Measurements from ENCODE around the gene CYP2C18.
"Not testable (repeated sequence)": the region's sequence is repeated elsewhere in the genome, so short reads cannot be mapped to it uniquely, and the experiment has no call there.

The CYP2C18 gene

GRCh38 chr10:94747838-94748237, 64.3 kb downstream of the CYP2C18 start:
- no peak for DNase-seq

DNA sequence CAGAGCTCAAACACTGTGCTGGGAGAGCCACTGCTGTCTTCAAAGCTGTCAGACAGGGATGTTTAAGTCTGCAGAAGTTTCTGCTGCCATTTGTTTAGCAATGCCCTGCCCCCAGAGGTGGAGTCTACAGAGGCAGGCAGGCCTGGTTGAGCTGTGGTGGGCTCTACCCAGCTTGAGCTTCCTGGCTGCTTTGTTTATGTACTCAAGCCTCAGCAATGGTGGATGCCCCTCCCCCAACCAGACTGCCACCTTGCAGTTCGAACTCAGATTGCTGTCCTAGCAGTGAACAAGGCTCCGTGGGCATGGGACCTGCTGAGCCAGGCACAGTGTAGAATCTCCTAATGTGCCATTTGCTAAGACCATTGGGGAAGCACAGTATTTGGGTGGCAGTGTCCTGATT, 74.4 kb downstream of the CYP2C18 start:
- DNase-seq, result no peak

- no peak for DNase-seq
These were observed 77.2 kb downstream of the CYP2C18 start for GRCh38 chr10:94760586-94761178.

- no peak for DNase-seq
These were observed 78.9 kb downstream of the CYP2C18 start, which contains the start of gene CYP2C19 for GRCh38 chr10:94762393-94762792. Gene CYP2C19, plus strand, starts transcription at chr10:94762681. Its CDS starts 25 bp downstream, at chr10:94762706.

DNA sequence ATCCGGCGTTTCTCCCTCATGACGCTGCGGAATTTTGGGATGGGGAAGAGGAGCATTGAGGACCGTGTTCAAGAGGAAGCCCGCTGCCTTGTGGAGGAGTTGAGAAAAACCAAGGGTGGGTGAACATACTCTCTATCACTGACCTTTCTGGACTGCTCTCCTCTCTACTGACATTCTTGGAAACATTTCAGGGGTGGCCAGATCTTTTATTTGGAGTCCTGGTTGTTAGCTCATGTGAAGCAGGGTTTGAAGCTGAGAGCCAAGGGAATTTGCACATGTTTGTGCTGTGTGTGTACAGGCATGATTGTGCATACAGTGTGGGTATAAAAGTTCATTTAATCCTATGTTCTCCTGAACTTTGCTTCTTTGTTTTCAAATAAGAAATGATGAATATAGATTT, 91.9 kb downstream of the CYP2C18 start:
- DNase-seq, result not testable (repeated sequence)

- no peak for DNase-seq
These were observed 94.4 kb downstream of the CYP2C18 start for GRCh38 chr10:94777886-94778458.

DNA sequence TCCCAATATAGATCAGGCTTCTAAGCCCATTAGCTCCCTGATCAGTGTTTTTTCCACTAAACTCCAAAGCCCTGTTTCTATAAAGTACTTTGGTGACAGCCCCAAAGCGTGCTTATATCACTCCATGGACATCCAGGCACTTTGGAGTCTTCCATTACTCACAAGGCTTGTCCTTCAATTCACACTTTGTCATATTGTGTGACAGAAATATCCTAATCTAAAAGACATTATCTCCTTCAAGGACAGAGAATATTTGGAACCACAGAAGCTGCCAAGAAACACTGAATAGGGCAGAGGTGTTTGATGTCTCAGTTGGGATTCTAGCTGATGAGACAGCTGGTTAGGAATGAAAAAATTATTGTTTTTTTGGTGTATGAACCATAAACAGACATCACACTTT, 97.3 kb downstream of the CYP2C18 start:
- no peak for DNase-seq

DNA sequence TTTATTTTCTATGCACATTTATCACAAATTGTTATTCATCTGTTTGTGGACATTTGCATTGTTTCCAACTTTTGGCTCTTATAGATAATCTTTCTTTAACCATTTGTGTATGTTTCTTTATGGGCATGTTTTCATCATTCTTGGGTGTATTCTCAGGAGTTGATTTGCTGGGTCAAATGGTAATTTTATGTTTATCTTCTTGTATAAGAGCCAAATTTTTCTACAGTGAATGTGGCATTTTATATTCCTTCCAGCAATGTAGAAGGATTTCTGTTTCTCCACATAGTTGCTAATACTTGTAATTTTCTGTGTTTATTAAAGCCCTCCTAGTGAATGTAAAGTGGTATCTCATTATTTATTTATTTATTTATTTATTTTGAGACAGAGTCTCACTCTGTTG, 100.7 kb downstream of the CYP2C18 start:
- no peak for DNase-seq

- DNase-seq, result no peak
These were observed 101.7 kb downstream of the CYP2C18 start for GRCh38 chr10:94785211-94785610.

Measured in stimulated activated naive CD4-positive, alpha-beta T cell (primary cell).